Right atrium auricular region (tissue), 2 donors: ENCODE results near the gene TEAD1. TPM values are rescaled to one million over a fixed set of nuclear protein-coding genes. Genes with fewer than 3 reads are reported as not detected.

ENCODE experiments used
- DNase-seq: peaks from one replicate; pipeline ENCODE4 v3.0.0-alpha.2; 2019; ENCODE audit warnings: low spot score
- H3K27ac ChIP-seq, 2 donors: fragments of 200-600 bp; sonication (generic); 1 replicate in 1 of 2; 2 replicates in 1 of 2; pipeline ENCODE4 v1.5.1; 2016 to 2019
- H3K27me3 ChIP-seq, 2 donors: fragments of 200-600 bp; sonication (generic); one replicate each; pipeline versions ENCODE4 v1.5.1 to v1.6.0; 2017 to 2019
- H3K36me3 ChIP-seq: fragments of 200-600 bp; sonication (generic); one replicate; pipeline ENCODE4 v1.5.1; 2016
- H3K4me1 ChIP-seq, 2 donors: fragments of 200-600 bp; sonication (generic); one replicate each; pipeline versions ENCODE4 v1.5.1 to v1.6.0; 2017 to 2019
- H3K4me3 ChIP-seq, 2 donors: fragments of 200-600 bp; sonication (generic); 1 replicate in 1 of 2; 2 replicates in 1 of 2; pipeline ENCODE4 v1.5.1; 2017 to 2019; ENCODE audit warnings: mild to moderate bottlenecking in 1 of 2, moderate library complexity in 1 of 2
- H3K9me3 ChIP-seq, 2 donors: fragments of 200-600 bp; sonication (generic); one replicate each; pipeline ENCODE4 v1.5.1; 2019
- total RNA-seq, 2 donors: library from RNA; depleted of rRNA; stranded (reverse); fragments of >200 nt; gene quantifications; one replicate each; pipeline ENCODE4 v1.1.0, GENCODE V29; 2016
- TF ChIP-seq, protein P1 (sequence below), 2 donors: fragments of 200-600 bp; sonication (generic); IDR thresholded peaks; one replicate each; pipeline ENCODE4 v1.5.1; 2019; ENCODE audit warnings: antibody characterized with exemption in 2 of 2

The TEAD1 gene
- total RNA-seq, 2 donors from 2014 or later = 73.8 to 99.8 TPM

DNA sequence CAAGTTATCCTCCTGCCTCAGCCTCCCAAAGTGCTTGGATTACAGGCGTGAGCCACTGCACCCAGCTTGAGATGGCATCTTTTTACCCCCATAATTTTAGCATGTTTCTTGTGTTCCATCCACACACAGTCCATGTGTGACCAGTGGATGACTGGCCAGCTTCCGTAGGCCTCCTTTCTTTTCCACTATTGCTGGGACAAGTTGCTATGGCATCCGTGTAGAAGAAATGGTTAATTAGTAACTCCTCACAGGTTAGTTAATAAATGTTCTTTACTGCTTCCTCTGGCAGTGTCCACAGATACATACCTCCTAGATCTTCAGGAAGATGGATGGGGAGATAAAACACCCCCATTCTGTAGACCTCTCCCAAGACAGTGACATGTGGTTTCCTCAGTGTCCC, 180.6 kb downstream of the TEAD1 start:
- Histone ChIP-seq H3K36me3 (no peaks in the 10 kb centered on the region), H3K4me1 (peaks cover 0 to 27% of the 10 kb centered on the region in 2 donors), H3K27me3 (no peaks in the 10 kb centered on the region), H3K9me3 (no peaks in the 10 kb centered on the region), H3K27ac (peak overlapping the region; percentile 68 to 83), H3K4me3 (no peak overlapping the region)
- TF ChIP-seq, protein P1, sequence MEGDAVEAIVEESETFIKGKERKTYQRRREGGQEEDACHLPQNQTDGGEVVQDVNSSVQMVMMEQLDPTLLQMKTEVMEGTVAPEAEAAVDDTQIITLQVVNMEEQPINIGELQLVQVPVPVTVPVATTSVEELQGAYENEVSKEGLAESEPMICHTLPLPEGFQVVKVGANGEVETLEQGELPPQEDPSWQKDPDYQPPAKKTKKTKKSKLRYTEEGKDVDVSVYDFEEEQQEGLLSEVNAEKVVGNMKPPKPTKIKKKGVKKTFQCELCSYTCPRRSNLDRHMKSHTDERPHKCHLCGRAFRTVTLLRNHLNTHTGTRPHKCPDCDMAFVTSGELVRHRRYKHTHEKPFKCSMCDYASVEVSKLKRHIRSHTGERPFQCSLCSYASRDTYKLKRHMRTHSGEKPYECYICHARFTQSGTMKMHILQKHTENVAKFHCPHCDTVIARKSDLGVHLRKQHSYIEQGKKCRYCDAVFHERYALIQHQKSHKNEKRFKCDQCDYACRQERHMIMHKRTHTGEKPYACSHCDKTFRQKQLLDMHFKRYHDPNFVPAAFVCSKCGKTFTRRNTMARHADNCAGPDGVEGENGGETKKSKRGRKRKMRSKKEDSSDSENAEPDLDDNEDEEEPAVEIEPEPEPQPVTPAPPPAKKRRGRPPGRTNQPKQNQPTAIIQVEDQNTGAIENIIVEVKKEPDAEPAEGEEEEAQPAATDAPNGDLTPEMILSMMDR (IDR thresholded peaks at IDR 0.05) = no peak
- DNase-seq = no peak

DNA sequence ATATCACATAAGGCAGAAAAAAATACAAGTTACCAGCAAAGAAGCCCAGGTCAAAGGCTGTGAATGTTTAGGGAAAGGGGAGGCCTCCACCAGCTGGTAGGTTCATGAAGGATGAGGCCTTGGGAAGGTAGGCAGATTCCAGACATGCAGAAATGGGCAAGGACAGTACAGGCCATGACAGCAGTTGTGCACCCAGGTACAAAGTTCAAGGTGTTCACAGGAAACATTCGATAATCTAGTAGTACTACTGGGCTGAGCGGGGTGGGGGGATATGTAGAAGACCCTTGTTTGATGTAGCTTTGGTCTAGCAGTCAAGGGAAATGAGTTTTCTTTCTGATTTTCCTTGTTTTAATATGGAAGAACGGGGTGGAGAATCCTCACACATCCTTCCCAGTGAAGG, 182.1 kb downstream of the TEAD1 start:
- Histone ChIP-seq H3K36me3 (no peaks in the 10 kb centered on the region), H3K27me3 (no peaks in the 10 kb centered on the region), H3K4me1 (peaks cover 0 to 36% of the 10 kb centered on the region in 2 donors), H3K4me3 (no peak overlapping the region), H3K27ac (no peak overlapping the region), H3K9me3 (no peaks in the 10 kb centered on the region)
- DNase-seq = no peak
- TF ChIP-seq, protein P1 (IDR thresholded peaks at IDR 0.05) = no peak

DNA sequence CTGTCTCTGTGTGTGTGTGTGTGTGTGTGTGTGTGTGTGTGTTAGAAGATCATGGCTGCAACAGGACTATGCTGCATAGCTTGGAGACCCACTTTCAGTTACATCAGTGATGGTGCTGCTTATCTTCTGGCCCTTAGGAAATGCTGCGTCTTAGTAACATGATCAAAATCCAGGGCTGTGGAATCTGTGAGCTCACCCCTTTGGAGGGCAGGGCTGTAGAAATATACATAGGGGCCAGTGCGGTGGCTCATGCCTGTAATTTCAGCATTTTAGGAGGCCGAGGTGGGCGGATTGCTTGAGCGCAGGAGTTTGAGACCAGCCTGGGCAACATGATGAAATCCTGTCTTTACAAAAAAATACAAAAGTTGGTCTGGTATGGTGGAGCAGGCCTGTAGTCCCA, 183.4 kb downstream of the TEAD1 start:
- Histone ChIP-seq H3K27ac (no peak overlapping the region), H3K4me1 (peaks cover 0 to 37% of the 10 kb centered on the region in 2 donors), H3K36me3 (no peaks in the 10 kb centered on the region), H3K9me3 (no peaks in the 10 kb centered on the region), H3K4me3 (no peak overlapping the region), H3K27me3 (no peaks in the 10 kb centered on the region)
- DNase-seq = no peak
- TF ChIP-seq, protein P1 (IDR thresholded peaks at IDR 0.05) = no peak

DNA sequence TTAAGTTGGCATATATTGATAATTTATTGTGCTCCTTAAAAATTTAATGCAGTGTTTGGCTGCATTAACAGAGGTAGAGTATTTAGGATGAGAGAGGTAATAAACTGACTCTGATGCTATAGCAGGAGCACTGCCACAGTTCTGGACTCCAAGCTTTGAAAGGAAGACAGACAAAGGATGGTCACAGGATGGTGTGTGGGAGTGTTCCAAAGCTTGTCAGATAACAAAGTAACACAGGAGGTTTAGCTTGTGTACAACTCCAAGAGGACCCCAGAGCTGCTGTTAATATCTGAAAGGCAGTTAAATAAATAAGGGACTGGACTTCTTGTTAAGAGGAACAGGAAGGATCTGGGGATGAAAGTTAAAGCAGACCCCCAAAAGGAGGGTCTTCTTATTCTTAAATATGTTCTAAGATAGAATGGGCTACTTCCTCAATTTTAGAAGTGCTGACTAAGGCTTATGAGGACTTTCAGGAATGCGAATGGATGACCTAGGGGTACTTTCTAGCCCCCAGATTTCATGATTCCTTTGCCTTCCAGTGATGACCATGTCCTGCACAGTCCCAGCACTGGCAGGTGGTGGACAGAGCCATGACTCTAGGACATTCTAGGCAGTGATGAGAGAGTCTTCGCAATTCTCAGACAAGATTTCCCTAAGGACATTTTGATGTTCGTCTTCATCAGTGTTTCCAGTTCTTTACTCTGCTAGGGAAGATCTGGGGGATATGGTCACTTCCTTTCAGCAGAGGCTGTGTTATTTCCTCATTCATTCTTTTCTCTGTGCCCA, 185.8 kb downstream of the TEAD1 start:
- H3K4me1 ChIP-seq = peaks cover 0 to 32% of the 10 kb centered on the region in 2 donors
- no peak for DNase-seq
- TF ChIP-seq, protein P1 (IDR thresholded peaks at IDR 0.05) = no peak

DNA sequence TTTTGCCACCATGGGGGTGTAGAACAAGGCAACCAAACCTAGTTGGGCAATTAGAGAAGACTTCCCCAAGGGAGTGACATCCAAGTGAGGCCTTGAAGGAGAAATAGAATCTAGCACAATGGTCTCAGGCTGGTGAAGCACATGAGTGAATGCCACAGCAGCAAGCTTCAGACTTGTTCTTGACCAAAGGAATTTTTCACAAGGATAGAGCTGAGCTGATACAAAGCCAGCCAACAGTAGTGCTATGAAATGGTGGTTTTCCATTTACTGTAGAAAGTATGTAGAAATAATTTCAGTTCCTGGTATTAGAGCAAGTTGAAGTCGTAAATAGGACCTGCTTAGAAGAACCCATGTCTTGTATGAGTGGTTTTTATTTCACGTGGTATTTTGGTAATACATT, 186.6 kb downstream of the TEAD1 start:
- Histone ChIP-seq H3K4me3 (no peak overlapping the region), H3K36me3 (no peaks in the 10 kb centered on the region), H3K27me3 (no peaks in the 10 kb centered on the region), H3K9me3 (no peaks in the 10 kb centered on the region), H3K4me1 (peaks cover 0 to 32% of the 10 kb centered on the region in 2 donors), H3K27ac (no peak overlapping the region)
- no peak for DNase-seq
- TF ChIP-seq, protein P1 (IDR thresholded peaks at IDR 0.05) = no peak

More for the DNA sequence above, 185.8 kb downstream of the TEAD1 start:
- H3K27me3 ChIP-seq = no peaks in the 10 kb centered on the region
- no peaks in the 10 kb centered on the region for H3K36me3 ChIP-seq
- no peak overlapping the region for H3K27ac ChIP-seq
- no peaks in the 10 kb centered on the region for H3K9me3 ChIP-seq
- H3K4me3 ChIP-seq = no peak overlapping the region
